Subcutaneous abdominal adipose tissue (tissue), 5 donors: ENCODE measurements around the gene C1orf167.
"Not testable (repeated sequence)": the region's sequence is repeated elsewhere in the genome, so short reads cannot be mapped to it uniquely, and the experiment has no call there.

Experiments
- H3K27ac ChIP-seq: one replicate; pipeline ENCODE4 v1.7.0; 2013; ENCODE audit warnings: low read depth, mild to moderate bottlenecking, inconsistent platforms, low read length, moderate library complexity
- H3K27me3 ChIP-seq, 5 donors: one replicate each; pipeline ENCODE4 v1.7.0; 2013; ENCODE audit warnings: low read length in 5 of 5, inconsistent platforms in 1 of 5; ENCODE audit not compliant: control insufficient read depth in 5 of 5, insufficient read depth in 4 of 5
- H3K36me3 ChIP-seq, 5 donors: one replicate each; pipeline ENCODE4 v1.7.0; 2013; ENCODE audit warnings: low read length in 5 of 5; ENCODE audit not compliant: control insufficient read depth in 5 of 5, insufficient read depth in 5 of 5
- H3K4me1 ChIP-seq, 5 donors: one replicate each; pipeline ENCODE4 v1.7.0; 2013; ENCODE audit warnings: low read length in 5 of 5, mild to moderate bottlenecking in 3 of 5, moderate library complexity in 1 of 5; ENCODE audit not compliant: control insufficient read depth in 5 of 5, insufficient read depth in 5 of 5
- H3K4me3 ChIP-seq, 5 donors: one replicate each; pipeline ENCODE4 v1.7.0; 2013; ENCODE audit warnings: low read length in 5 of 5, low read depth in 1 of 5
- H3K9ac ChIP-seq, 5 donors: one replicate each; pipeline ENCODE4 v1.7.0; 2013; ENCODE audit warnings: low read length in 5 of 5, mild to moderate bottlenecking in 4 of 5, moderate library complexity in 3 of 5
- H3K9me3 ChIP-seq, 5 donors: one replicate each; pipeline ENCODE4 v1.7.0; 2013; ENCODE audit warnings: low read length in 5 of 5; ENCODE audit not compliant: control insufficient read depth in 5 of 5
- donor health status: healthy.
- donor health status: healthy.
- donor health status: healthy.
- donor health status: healthy.
- donor health status: healthy.

Gene C1orf167

GRCh38 chr1:11797525-11798216 is 35.7 kb downstream of the C1orf167 start:
- peak overlapping the region in 1 of 5 donors; percentile 26 for H3K9ac ChIP-seq
- H3K9me3 ChIP-seq = no peaks in the 10 kb centered on the region
- H3K27me3 ChIP-seq = no peaks in the 10 kb centered on the region
- peaks cover 2 to 31% (median 15%) of the 10 kb centered on the region in 5 donors for H3K4me1 ChIP-seq
- H3K36me3 ChIP-seq = peaks cover 0 to 64% (median 54%) of the 10 kb centered on the region in 5 donors
- no peak overlapping the region for H3K4me3 ChIP-seq
- peak overlapping the region; percentile 58 for H3K27ac ChIP-seq

GRCh38 chr1:11799099-11799498 is 37.1 kb downstream of the C1orf167 start:
- Histone ChIP-seq H3K4me1 (peaks cover 7 to 45% (median 29%) of the 10 kb centered on the region in 5 donors), H3K27ac (no peak overlapping the region), H3K9ac (no peak overlapping the region), H3K36me3 (peaks cover 0 to 52% (median 44%) of the 10 kb centered on the region in 5 donors), H3K4me3 (no peak overlapping the region), H3K9me3 (no peaks in the 10 kb centered on the region), H3K27me3 (no peaks in the 10 kb centered on the region)

GRCh38 chr1:11799896-11800295 is 37.9 kb downstream of the C1orf167 start:
- Histone ChIP-seq H3K4me1 (peaks cover 10 to 53% (median 37%) of the 10 kb centered on the region in 5 donors), H3K9ac (no peak overlapping the region), H3K27me3 (no peaks in the 10 kb centered on the region), H3K27ac (no peak overlapping the region), H3K9me3 (no peaks in the 10 kb centered on the region), H3K36me3 (peaks cover 0 to 44% (median 36%) of the 10 kb centered on the region in 5 donors), H3K4me3 (no peak overlapping the region)

- Histone ChIP-seq H3K9ac (no peak overlapping the region), H3K4me1 (peaks cover 10 to 58% (median 42%) of the 10 kb centered on the region in 5 donors), H3K27me3 (no peaks in the 10 kb centered on the region), H3K27ac (no peak overlapping the region), H3K36me3 (peaks cover 0 to 39% (median 32%) of the 10 kb centered on the region in 5 donors), H3K4me3 (no peak overlapping the region), H3K9me3 (no peaks in the 10 kb centered on the region)
Measured at GRCh38 chr1:11800391-11800755, 38.4 kb downstream of the C1orf167 start.

GRCh38 chr1:11800756-11801433 is 38.9 kb downstream of the C1orf167 start:
- H3K36me3 ChIP-seq = peaks cover 0 to 34% (median 27%) of the 10 kb centered on the region in 5 donors

GRCh38 chr1:11802616-11802972 is 40.6 kb downstream of the C1orf167 start:
- peak overlapping the region; percentile 66 to 88 (median 77) for H3K9ac ChIP-seq
- peaks cover 14 to 58% (median 49%) of the 10 kb centered on the region in 5 donors for H3K4me1 ChIP-seq

More at GRCh38 chr1:11800756-11801433, 38.9 kb downstream of the C1orf167 start:
- Histone ChIP-seq H3K27ac (no peak overlapping the region), H3K27me3 (no peaks in the 10 kb centered on the region), H3K4me3 (peak overlapping the region in 1 of 5 donors; percentile 6), H3K4me1 (peaks cover 10 to 59% (median 42%) of the 10 kb centered on the region in 5 donors), H3K9ac (peak overlapping the region in 1 of 5 donors; percentile 42), H3K9me3 (no peaks in the 10 kb centered on the region)

GRCh38 chr1:11802973-11803885 is 41.2 kb downstream of the C1orf167 start:
- H3K9me3 ChIP-seq = no peaks in the 10 kb centered on the region
- H3K9ac ChIP-seq = peak overlapping the region; percentile 66 to 88 (median 77)
- H3K36me3 ChIP-seq = peaks cover 0 to 31% (median 27%) of the 10 kb centered on the region in 5 donors

More at GRCh38 chr1:11802616-11802972, 40.6 kb downstream of the C1orf167 start:
- Histone ChIP-seq H3K4me3 (peak overlapping the region; percentile 67 to 88 (median 81)), H3K27ac (peak overlapping the region; percentile 97), H3K36me3 (peaks cover 0 to 28% (median 23%) of the 10 kb centered on the region in 5 donors), H3K9me3 (no peaks in the 10 kb centered on the region), H3K27me3 (no peaks in the 10 kb centered on the region)

GRCh38 chr1:11803924-11804665 is 42.1 kb downstream of the C1orf167 start:
- Histone ChIP-seq H3K4me1 (peaks cover 14 to 56% (median 54%) of the 10 kb centered on the region in 5 donors), H3K4me3 (peak overlapping the region; percentile 81 to 93 (median 88)), H3K36me3 (peaks cover 0 to 32% (median 25%) of the 10 kb centered on the region in 5 donors), H3K9ac (peak overlapping the region in 4 of 5 donors; percentile 66 to 92 (median 82)), H3K27ac (peak overlapping the region; percentile 97)
- H3K9me3 ChIP-seq, H3K27me3 ChIP-seq: not testable (repeated sequence)

More at GRCh38 chr1:11802973-11803885, 41.2 kb downstream of the C1orf167 start:
- peak overlapping the region; percentile 97 for H3K27ac ChIP-seq
- no peaks in the 10 kb centered on the region for H3K27me3 ChIP-seq
- H3K4me3 ChIP-seq = peak overlapping the region; percentile 67 to 88 (median 81)
- H3K4me1 ChIP-seq = peaks cover 14 to 56% (median 54%) of the 10 kb centered on the region in 5 donors
